HG03280 (cell line): ENCODE results near the gene PPP1R8.
"Not testable (repeated sequence)": the region's sequence is repeated elsewhere in the genome, so short reads cannot be mapped to it uniquely, and the experiment has no call there.

Experiments used
- ATAC-seq: cut with Tn5 transposase; IDR thresholded peaks from one replicate; pipeline ENCODE4 v1.9.1; 2021; ENCODE audit warnings: mild to moderate bottlenecking, moderate library complexity; ENCODE audit not compliant: unreplicated experiment

The PPP1R8 gene

DNA sequence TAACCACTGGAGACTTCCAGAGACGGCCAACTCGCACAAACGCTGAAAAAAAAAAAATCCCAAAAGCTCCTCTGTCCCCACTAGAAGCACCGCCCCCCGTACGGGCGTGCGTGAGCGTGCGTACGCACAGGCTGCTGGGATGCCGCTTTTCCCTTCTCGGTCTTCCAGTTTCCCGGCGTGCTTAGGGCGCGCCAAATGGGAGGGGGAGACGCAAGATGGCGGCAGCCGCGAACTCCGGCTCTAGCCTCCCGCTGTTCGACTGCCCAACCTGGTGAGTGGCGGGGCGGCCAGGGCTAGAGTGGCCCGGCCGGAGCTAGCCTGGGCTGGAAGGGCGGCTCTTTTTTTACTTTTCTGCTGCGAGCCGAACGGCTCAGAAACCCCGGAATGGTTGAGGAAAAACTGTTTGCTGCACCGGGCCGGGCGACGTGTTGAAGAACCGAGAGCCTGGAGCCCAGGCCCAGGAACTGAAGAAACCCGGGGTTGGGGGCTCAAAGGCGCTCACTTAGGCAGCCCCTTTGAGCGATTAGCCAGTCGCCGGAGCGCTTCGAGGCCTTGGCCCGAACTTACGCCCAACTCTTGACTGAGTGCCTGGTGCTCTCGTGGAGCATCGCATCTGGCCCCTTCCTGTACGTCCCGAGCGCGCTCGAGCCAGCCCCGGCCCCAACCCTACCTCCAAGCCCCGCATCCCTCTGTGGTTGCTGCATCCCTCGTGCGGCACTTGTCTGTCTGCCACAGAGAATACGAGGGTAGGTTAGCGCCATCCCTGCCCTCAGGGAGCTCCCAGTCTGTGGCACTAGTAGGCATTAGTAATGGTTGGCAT is at the start of gene PPP1R8:
PPP1R8 (plus strand) TSS at position 162 of the 820 bp plus-strand sequence; CDS start at position 216, 54 bp downstream.
- ATAC-seq, result peak; percentile 90

DNA sequence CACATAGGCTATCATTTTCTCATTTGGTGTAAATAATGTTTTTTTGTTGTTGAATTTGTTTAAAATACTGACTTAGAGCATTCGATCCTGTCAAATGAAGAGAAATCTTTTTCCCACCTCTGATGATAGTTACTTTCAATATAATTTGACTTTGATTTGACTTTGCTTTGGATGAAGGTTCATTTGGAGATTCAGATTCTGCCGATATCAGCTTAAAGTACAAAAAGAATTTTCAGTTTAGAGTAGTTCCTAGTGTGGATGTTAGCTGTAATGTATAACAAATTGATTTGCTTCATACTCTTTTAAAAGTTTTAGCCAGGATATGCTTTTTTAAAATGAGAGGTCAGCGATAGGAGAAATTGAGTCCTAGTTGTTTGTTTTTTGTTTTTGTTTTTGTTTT is 47.6 kb upstream of the PPP1R8 start:
- no peak for ATAC-seq

- ATAC-seq, result no peak
Observed at GRCh38 chr1:27784700-27785099, 45.9 kb upstream of the PPP1R8 start.

DNA sequence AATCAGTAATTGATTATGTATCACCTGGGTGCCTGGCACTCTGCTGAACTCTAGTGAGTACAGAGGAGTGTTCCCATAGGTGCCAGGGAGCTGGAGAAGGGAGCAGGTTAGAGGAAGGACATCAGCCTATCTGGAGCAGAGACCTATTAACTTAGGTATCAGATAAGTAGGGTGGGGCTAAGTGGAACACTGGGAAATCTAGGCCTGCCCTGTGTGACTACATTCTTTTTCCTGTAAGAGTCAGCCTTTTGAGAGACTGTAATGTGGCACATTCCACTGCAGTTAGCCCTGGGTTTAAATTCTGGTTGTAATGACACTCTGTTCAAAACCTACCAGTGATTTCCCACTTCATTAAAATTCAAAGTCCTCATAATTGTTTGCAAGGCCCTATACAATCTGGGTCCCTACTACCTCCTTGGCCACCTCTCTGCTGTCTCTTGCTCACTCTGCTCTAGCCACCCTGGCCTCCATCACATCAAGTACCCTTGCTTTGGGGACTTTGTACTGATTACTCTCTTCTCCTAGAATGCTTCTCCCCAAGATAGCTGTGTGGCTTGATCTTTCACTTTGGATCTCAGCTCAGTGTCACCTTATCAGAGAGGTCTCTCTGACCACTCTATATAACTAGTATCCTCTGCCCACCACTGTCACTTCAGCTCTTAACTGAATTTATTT is 44.7 kb upstream of the PPP1R8 start:
- no peak for ATAC-seq

DNA sequence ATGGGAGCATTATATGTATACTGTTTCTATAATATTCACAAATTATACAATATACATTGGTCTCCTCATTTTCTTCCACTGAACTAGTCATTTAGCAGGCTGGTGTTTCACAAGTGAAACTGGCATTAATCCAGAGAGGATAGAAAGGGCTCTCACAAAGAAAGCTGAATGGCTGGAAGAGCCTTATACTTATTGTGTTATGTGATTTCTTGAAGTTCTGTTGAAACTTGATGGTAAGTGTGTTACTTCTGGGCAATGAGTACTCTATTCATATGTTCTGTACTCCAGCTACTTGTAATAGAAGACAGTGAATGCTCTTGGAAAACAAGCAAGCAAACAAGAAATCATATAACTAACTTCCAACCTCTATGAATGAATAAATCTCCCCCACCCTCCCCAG is 42.7 kb upstream of the PPP1R8 start:
- no peak for ATAC-seq

DNA sequence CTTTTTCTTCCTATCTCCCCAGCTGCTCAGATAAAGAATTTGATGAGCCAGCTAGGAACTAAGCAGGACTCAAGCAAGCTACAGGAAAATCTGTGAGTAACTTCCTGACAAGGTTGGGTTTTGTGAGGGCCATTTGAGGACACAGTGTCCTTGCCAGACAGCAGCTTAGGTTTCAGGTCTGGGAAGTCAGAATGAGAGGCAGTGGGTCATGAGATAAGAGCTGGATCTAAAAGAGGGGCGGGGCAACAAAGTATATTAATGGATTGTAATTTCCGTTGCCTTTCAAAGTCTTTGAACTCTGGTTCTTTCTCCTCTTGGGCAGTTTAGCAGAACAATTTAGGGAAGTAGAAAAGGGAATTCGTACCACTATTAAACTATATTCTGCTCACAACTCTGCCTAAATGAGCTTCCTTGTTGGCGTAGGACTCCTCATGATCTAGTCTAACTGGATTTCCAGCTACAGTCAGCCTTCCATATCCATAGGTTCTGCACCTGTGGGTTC is 41.0 kb upstream of the PPP1R8 start:
- ATAC-seq, result no peak

GRCh38 chr1:27790270-27790669 is 40.3 kb upstream of the PPP1R8 start:
- ATAC-seq, result not testable (repeated sequence)

DNA sequence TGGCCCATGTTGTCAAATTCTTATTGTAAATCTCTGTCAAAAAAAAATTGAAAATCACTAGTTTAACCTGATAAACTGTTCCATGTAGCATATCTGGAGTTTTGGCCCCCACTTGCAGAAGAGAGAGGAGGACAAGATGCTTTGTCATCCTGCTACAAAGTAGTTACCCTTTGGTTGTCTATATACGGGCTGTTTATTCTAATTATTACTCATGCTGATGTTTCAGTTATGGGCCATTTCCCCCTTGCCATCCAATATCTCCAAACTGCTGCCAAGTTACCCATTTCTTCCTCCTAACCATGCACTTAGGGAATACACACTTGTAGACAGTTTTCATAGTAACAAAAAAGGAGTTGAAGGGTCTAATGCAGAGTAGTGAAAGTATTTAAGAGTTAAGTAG is 35.0 kb upstream of the PPP1R8 start:
- no peak for ATAC-seq

GRCh38 chr1:27804791-27805190 is 25.8 kb upstream of the PPP1R8 start:
- ATAC-seq, result no peak

DNA sequence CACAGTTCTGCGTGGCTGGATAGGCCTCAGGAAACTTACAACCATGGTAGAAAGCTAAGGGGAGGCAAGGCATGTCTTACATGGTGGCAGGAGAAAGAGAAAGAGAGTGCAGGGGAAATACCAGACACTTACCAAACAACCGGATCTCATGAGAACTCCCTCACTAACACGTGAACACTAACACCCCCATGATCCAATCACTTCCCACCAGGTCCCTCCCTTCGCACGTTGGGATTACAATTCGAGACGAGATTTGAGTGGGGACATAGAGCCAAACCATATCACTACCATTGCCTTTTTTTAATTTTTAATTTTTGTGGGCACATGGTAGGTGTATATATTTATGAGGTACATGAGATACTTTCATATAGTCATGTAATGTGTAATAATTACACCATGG is 23.8 kb upstream of the PPP1R8 start:
- ATAC-seq, result no peak

DNA sequence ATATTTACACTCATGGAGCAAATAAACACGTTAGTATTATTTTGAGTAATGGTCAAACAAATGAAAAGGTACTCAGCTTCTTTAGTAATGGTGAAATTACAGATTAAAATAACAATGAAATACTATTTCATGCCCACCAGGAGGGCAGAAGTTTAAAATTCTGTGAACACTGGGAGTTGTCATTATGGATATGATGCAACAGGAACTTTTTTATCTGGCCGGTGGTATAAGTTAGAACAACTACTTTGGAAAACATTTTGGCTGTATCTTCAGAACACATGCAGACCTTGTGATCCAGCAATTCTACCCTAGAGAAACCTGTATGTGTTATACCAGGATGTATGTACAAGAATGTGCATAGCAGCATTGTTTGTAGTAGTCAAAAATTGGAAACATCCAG is 23.2 kb upstream of the PPP1R8 start:
- no peak for ATAC-seq

DNA sequence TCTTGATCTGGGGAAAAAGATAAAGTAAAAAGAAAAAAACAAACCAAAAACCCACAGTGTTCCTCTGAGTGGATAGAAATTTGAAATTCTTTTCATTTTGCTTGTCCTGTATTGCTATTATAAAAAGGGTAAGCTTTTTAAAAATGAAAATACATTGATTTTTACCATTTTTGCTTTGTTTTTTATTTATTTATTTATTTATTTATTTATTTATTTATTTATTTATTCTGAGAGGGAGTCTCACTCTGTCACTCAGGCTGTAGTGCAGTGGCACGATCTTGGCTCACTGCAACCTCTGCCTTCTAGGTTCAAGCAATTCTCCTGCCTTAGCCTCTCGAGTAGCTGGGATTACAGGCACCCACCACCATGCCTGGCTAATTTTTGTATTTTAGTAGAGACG is 22.5 kb upstream of the PPP1R8 start:
- not testable (repeated sequence) for ATAC-seq

DNA sequence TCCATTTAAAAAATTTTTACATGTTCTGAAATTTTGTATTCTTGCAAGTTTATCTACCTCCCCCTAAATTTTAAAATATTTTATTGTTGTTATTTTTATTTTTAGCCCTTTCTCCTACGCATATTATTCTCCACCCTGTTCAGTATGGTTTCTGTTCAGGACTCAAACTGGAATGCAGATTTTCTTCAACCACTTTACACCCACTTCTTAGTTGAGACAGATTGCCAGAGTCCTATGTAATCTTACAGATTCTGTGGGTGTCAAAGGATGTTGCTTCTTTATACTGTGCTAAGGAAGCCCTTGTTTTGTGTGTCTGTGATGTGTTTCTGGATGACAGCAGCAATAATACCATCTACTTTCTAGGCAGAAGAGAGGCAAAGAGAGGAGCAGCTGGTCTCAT is 20.7 kb upstream of the PPP1R8 start:
- ATAC-seq, result no peak

DNA sequence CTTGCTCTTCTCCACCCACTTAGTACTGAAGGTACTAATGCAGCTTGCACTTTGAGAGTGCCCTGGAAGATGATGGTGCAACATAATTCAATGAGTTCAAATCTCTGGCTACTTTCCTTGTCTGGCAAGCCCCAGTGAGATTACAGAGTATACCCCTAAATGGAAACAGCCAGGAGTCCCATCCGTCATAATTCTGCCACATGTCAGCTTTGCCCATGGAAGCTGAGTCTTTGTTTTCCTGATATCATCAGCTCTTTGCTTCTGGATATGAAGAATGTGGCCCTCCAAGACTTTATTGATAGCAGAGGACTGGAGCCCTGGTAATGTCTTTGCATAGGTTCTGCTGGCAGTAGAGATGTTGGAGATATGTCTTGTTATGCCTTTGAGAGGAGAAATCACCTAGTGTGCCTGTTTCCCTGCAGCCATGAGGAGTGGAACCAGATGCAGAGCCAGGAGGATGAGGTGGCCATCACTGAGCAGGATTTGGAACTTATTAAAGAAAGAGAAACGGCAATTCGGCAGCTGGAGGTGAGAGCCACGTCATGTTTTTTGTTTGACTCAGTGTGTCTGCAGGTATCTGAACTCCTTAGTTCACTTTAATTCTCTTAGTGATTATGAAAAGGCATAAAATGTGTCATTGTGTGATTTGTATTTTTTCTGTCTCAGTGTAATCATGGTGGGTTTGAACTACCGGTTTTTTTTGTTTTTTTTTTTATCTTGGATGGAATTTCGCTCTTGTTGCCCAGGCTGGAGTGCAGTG is 18.7 kb upstream of the PPP1R8 start:
- ATAC-seq, result no peak

GRCh38 chr1:27816921-27817630 is 13.5 kb upstream of the PPP1R8 start:
- no peak for ATAC-seq

- no peak for ATAC-seq
Observed at GRCh38 chr1:27821761-27822315, 8.7 kb upstream of the PPP1R8 start.

- ATAC-seq, result no peak
Observed at GRCh38 chr1:27823784-27824183, 6.8 kb upstream of the PPP1R8 start.

- ATAC-seq, result no peak
Observed at GRCh38 chr1:27824411-27824810, 6.2 kb upstream of the PPP1R8 start.

GRCh38 chr1:27829339-27829960 is 1.1 kb upstream of the PPP1R8 start:
- ATAC-seq, result not testable (repeated sequence)
